ENCODE results near the gene CUEDC2.

Gene CUEDC2

GRCh38 chr10:102453502-102453901 is 21.1 kb upstream of the CUEDC2 start:
- no peak for DNase-seq

DNA sequence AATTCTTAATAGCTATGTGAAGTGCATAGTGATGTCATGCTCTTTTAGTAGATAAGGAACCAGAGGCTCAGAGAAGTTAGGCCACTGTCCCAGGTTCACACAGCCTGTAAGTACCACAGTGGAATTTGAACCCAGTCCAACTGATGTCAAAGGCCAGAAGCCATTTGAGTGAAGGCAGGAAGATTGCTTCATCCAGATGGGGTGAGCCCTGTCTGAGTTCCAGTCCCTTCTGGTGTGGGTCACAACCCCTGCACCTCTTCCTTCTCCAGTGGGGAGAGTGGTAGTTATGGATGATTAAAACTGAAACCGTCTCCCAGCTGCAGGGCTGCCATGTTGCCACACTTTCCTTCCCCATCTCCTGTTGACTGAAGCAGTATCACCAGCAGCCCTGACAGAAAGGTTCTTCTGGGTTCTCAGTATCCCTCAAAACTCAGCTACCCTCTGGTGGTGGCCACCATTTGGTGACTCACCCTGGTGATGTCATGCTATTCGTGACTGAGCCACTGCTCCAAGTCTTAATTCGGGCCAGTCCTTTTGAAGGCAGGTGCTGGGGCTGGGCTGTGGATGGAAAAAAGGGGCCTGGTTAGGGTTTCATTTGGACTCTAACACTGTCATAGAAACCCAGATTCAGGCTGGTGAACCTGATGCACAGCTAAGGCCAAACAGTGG is 20.4 kb upstream of the CUEDC2 start:
- DNase-seq: no peak

- DNase-seq: no peak
Measured at GRCh38 chr10:102451105-102451969, 19.0 kb upstream of the CUEDC2 start, which contains the start of gene C10orf95. Gene C10orf95 (minus strand): TSS chr10:102451543. CDS start chr10:102451093, 450 bp downstream.

DNA sequence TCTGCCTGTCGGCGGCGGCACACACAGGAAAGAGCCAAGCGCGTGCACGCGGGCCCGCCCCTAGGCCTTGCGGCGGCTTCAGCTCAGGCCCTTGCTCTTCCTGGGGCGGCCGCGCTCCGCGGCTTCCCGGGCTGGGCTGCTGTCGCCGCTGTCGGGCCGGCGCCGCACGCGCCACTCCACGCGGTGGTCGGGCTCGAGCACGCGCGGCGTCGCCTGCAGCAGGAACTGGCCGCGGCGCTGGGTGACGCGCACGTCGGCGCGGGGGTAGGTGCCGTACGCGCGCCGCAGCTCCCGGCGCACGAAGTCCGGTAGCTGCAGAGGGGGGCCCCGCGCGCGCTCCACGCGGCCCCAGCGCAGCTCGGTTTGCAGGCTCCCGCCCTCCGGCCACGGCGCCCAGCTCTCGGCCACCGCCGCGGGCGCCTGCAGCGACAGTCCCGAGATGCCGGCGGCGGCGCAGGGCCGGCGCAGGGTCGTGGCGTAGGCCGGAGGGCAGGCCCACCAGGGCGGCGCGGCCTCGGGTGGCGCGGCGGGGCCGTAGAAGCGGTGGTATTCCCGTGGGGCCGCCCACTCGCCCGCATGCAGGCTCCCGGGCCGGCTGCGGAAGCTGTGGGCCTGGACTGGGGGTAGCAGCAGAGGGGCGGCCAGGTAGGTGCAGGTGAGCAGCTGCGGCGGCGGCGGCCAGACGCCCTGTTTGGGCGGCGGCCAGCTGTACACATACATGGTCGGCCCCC is 18.2 kb upstream of the CUEDC2 start:
- peak; percentile 34 for DNase-seq

DNA sequence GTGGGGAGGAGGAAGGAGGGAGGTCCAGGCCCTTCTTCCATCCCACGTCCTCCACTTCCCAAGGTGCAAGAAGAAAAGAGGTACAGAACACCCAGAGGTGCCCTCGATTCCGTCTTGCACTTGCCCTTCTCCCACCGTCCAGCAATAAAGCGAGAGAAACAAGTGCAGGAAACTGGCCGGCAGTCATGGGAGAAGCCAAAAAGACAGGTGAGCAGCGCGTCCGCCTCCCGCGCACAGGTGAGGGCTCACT is 17.7 kb upstream of the CUEDC2 start:
- no peak for DNase-seq

- peak; percentile 7 for DNase-seq
Measured at GRCh38 chr10:102449321-102450123, 17.1 kb upstream of the CUEDC2 start.

GRCh38 chr10:102444851-102445250 is 12.5 kb upstream of the CUEDC2 start:
- no peak for DNase-seq

- DNase-seq: no peak
Measured at GRCh38 chr10:102438374-102438773, 6.0 kb upstream of the CUEDC2 start.

DNA sequence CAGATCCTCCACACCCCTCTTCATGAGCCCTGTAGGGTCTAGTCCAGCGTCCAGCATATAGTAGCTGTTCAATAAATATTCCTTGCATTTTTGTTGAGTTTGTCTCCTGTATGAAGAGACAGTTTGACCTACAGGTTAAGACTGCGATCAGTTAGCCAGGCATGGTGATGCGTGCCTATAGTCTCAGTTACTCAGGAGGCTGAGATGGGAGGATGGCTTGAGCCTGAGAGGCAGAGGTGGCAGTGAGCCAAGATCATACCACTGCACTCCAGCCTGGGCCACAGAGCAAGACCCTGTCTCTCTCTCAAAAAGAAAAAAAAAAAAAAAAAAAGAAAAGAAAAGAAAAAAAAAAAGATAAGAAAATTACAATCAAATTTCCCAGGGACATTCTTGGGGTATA is 5.1 kb upstream of the CUEDC2 start:
- DNase-seq: no peak

- no peak for DNase-seq
Measured at GRCh38 chr10:102436312-102436711, 3.9 kb upstream of the CUEDC2 start.

GRCh38 chr10:102435529-102436233 is 3.3 kb upstream of the CUEDC2 start:
- no peak for DNase-seq

DNA sequence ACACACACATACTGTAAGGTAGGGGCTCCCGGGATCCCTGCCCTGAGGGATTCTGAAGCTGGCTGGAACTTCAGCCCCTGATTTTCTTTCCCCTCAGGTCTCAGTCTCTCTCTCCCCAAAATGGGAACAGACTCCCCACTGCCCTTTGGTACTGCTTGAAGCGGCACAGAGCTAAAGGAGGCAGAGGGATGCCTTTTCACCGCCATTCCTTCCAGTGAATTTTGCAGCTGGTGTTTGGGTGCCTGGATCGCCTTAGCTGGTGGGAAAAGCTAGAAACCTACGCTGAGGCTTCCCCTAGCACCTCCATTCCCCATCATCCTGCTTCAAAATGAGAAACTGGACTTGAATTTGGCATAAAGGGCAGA is 2.7 kb upstream of the CUEDC2 start:
- no peak for DNase-seq

DNA sequence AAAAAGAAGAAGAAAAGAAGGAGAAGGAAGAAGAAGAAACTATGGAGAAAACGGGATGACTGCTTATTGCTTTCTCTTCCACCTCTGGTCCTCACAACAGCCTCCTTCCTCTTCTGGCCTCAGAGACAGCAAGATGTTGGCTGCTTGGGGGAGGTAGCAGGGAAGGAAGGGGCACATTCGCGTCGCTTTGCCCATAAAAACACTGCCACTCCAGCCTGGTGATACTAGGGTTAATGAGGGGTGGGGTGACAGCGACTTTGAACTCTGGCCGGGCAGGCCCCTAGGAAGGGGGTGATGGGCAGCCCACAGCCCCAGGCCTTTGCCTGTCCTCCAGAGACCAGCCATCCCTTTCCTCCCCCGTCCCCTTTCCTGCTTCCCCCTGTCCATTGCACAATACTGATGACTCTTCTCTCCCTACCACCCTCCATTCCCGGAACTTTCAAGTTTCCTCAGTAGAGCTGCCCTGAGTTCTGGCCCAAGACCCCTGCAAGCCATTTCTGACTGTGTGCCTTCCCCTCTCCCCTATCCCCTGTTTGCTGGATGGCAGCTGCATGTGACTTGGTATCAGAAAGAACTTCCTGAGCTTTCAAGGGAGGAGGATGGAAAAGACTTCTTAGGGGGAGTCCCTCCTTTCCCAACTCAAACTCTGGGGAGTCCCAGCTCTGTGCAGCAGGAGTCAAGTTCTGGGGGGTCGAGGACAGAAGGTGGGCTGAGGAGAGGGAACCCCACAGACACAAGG is 2.2 kb upstream of the CUEDC2 start:
- DNase-seq: no peak

DNA sequence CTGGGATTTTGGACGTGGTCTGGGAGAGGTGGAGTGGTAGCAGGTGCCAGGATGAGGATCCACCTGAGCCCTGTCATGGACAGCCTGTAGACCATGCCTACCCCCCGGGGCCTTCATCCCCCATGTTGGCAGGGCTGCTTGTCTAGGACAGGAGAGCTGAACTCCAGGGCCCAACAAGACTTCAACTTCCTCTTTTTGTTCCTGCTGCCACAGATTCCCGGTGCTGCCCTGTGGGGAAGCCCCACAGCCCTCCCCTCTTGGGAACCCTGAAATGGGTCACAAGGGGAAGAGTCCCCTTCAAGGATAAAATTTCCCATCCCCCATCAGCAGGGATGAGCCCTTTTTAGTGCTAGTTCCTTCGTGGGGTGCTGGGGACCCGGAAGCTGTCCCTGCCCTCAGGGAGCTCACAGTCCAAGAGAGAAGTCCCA is 1.3 kb upstream of the CUEDC2 start:
- no peak for DNase-seq

GRCh38 chr10:102431452-102432124 is 786 bp downstream of the CUEDC2 start:
- DNase-seq: peak; percentile 23

- no peak for DNase-seq
Measured at GRCh38 chr10:102429468-102429867, 2.9 kb downstream of the CUEDC2 start.

GRCh38 chr10:102426803-102427287 is 5.5 kb downstream of the CUEDC2 start:
- DNase-seq: no peak

DNA sequence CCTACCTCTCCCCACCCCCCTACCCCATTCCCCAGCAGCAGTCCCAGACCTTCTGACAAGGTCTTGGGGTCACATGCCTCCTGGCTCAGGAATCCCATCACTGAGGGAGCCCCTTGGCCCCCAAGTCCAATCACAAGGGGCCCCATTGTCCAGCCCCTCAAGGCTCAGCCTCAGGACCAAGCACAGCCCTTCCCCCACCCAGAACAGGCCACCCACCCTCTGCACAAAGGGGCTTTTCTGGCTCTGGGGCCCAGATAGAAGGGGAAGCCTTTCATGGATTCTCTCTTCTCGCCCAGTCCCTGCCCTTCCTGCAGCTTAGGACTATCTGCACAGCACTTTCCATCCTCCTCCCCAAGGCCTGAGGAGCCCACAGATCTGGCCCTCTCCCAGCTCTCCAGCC is 6.9 kb downstream of the CUEDC2 start:
- no peak for DNase-seq

DNA sequence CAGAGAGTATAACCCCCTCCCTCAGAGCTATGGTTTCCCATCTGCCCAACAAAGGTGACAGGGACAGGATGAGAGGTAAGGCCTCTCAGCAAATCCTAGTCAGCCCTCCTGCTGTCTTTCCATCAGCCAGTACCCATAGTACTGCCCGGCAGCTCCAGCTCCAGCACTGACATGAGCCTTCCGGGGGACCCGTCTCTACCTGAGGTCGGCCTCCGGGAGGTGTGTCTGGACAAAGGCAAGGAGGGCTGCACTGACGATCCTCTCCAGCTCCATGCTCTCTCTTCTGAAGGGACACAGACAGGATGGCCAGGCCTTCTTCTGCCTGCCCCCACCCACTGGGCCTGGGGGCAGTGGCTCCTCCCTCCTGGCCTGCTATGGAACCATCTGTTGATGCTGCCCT is 7.5 kb downstream of the CUEDC2 start:
- DNase-seq: no peak

- DNase-seq: no peak
Measured at GRCh38 chr10:102424145-102424544, 8.2 kb downstream of the CUEDC2 start.
